ENCODE measurements around the gene JAKMIP1. TPM values are rescaled to one million over a fixed set of nuclear protein-coding genes. Genes with fewer than 3 reads are reported as not detected.

Gene JAKMIP1
- polyA plus RNA-seq, 1 donor from 2014 or later: 15.3 TPM

- Histone ChIP-seq H3K9me2 (ENCODE audit: insufficient read depth, low read length) (no peaks in the 10 kb centered on the region), H3K9me3 (ENCODE audit: low read length) (no peaks in the 10 kb centered on the region), H3K9ac (ENCODE audit: low read length) (no peak overlapping the region), H3K36me3 (ENCODE audit: insufficient read depth, low read length) (no peaks in the 10 kb centered on the region), H3F3A (ENCODE audit: insufficient read depth, low read length, poor library complexity, severe bottlenecking) (no peaks in the 10 kb centered on the region), H3K27ac (ENCODE audit: low read length) (no peak overlapping the region), H2AFZ (ENCODE audit: low read depth, low read length) (no peak overlapping the region), H3K4me2 (ENCODE audit: low read length) (no peak overlapping the region), H3K79me2 (replicated peaks; ENCODE audit: insufficient read depth, low read length) (no peaks in the 10 kb centered on the region), H3K4me3 (ENCODE audit: low read length) (no peak overlapping the region), H4K20me1 (ENCODE audit: insufficient read depth) (no peaks in the 10 kb centered on the region), H3K27me3 (ENCODE audit: insufficient read depth, low read depth, low read length) (no peaks in the 10 kb centered on the region)
- no peak for TF ChIP-seq CTCF (IDR thresholded peaks at IDR 0.05; ENCODE audit: poor library complexity, severe bottlenecking)
- no peak for TF ChIP-seq POLR2AphosphoS5 (IDR thresholded peaks at IDR 0.05)
- TF ChIP-seq SMC3 (conservative IDR thresholded peaks at IDR 0.05; ENCODE audit: poor library complexity): no peak
- no peak for TF ChIP-seq REST (IDR thresholded peaks at IDR 0.05; ENCODE audit: borderline replicate concordance)
- no peak for TF ChIP-seq EZH2 (IDR thresholded peaks at IDR 0.05; ENCODE audit: borderline replicate concordance, insufficient read depth, low read length, poor library complexity, severe bottlenecking)
- TF ChIP-seq MXI1 (conservative IDR thresholded peaks at IDR 0.05; ENCODE audit: poor library complexity, severe bottlenecking): no peak
- TF ChIP-seq EP300 (conservative IDR thresholded peaks at IDR 0.05; ENCODE audit: poor library complexity, severe bottlenecking): no peak
- TF ChIP-seq RAD21 (conservative IDR thresholded peaks at IDR 0.05): no peak
- TF ChIP-seq TAF1 (IDR thresholded peaks at IDR 0.05; ENCODE audit: low read depth): no peak
Measured at GRCh38 chr4:6172927-6173200, 27.5 kb downstream of the JAKMIP1 start.

- TF ChIP-seq SMC3 (conservative IDR thresholded peaks at IDR 0.05; ENCODE audit: poor library complexity) (no peak), MXI1 (conservative IDR thresholded peaks at IDR 0.05; ENCODE audit: poor library complexity, severe bottlenecking) (no peak), EP300 (conservative IDR thresholded peaks at IDR 0.05; ENCODE audit: poor library complexity, severe bottlenecking) (no peak), POLR2AphosphoS5 (IDR thresholded peaks at IDR 0.05) (no peak), CTCF (IDR thresholded peaks at IDR 0.05; ENCODE audit: poor library complexity, severe bottlenecking) (no peak), EZH2 (IDR thresholded peaks at IDR 0.05; ENCODE audit: borderline replicate concordance, insufficient read depth, low read length, poor library complexity, severe bottlenecking) (no peak), REST (IDR thresholded peaks at IDR 0.05; ENCODE audit: borderline replicate concordance) (no peak), TAF1 (IDR thresholded peaks at IDR 0.05; ENCODE audit: low read depth) (no peak), RAD21 (conservative IDR thresholded peaks at IDR 0.05) (no peak)
- Histone ChIP-seq H3K27ac (ENCODE audit: low read length) (no peak overlapping the region), H3F3A (ENCODE audit: insufficient read depth, low read length, poor library complexity, severe bottlenecking) (no peaks in the 10 kb centered on the region), H3K9me2 (ENCODE audit: insufficient read depth, low read length) (no peaks in the 10 kb centered on the region), H3K9ac (ENCODE audit: low read length) (no peak overlapping the region), H4K20me1 (ENCODE audit: insufficient read depth) (no peaks in the 10 kb centered on the region), H3K79me2 (replicated peaks; ENCODE audit: insufficient read depth, low read length) (no peaks in the 10 kb centered on the region), H2AFZ (ENCODE audit: low read depth, low read length) (no peak overlapping the region), H3K4me3 (ENCODE audit: low read length) (no peak overlapping the region), H3K9me3 (ENCODE audit: low read length) (no peaks in the 10 kb centered on the region), H3K4me2 (ENCODE audit: low read length) (no peak overlapping the region), H3K27me3 (ENCODE audit: insufficient read depth, low read depth, low read length) (no peaks in the 10 kb centered on the region), H3K36me3 (ENCODE audit: insufficient read depth, low read length) (no peaks in the 10 kb centered on the region)
Measured at GRCh38 chr4:6172093-6172926, 28.0 kb downstream of the JAKMIP1 start.

Measured in neural cell (in vitro differentiated cells).